GM12875 (cell line): ENCODE measurements around the gene NAV2.
"Not testable (repeated sequence)": the region's sequence is repeated elsewhere in the genome, so short reads cannot be mapped to it uniquely, and the experiment has no call there.

Experiments used
- H3K4me3 ChIP-seq: one replicate; pipeline ENCODE4 v1.5.1; 2011; ENCODE audit warnings: low read depth, low read length, control low read depth
- TF ChIP-seq, protein P1 (sequence below): IDR thresholded peaks from 2 replicates; pipeline ENCODE4 v1.5.1; 2011; ENCODE audit warnings: low read depth, mild to moderate bottlenecking, control low read depth, inconsistent platforms, low read length, moderate library complexity, borderline replicate concordance; ENCODE audit not compliant: insufficient read depth

The NAV2 gene

DNA sequence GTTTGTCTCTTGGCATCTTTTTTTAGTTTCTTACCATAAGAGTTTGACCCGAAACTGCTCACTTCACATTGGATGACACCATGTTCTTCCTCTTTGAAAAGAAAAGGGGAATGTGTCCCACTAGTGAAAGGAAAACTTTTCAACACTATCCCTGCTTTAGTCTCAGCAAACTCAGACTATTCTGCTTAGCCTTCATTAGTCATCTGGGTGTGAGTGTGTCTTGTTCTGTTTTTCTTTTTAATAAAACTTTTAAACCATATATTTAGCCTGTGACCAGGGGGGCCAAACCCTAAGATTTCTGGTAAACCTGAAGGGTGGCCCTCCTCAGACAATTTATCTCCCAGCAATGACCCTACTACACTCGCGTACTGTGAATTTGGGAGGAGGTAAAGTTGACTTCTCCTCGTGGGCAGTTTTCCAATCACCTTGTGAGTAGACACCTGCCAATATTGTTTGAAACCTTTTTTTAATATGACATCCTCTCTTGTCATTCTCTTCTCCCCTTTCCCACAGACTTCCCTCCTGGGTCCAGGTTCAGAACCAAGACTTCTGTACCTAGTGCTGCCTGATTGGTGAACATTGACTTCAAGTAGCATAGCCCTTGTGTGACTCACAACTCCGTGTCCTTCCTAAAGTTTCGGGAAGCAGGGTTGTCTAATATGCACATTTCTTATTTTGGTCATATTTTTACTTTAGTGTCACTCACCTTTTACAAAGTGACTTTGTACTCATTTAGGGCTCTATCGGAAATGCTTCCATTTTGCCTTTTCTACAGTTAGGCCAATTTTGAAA lies 407.7 kb downstream of the NAV2 start:
- H3K4me3 ChIP-seq: no peak overlapping the region
- TF ChIP-seq, protein P1, sequence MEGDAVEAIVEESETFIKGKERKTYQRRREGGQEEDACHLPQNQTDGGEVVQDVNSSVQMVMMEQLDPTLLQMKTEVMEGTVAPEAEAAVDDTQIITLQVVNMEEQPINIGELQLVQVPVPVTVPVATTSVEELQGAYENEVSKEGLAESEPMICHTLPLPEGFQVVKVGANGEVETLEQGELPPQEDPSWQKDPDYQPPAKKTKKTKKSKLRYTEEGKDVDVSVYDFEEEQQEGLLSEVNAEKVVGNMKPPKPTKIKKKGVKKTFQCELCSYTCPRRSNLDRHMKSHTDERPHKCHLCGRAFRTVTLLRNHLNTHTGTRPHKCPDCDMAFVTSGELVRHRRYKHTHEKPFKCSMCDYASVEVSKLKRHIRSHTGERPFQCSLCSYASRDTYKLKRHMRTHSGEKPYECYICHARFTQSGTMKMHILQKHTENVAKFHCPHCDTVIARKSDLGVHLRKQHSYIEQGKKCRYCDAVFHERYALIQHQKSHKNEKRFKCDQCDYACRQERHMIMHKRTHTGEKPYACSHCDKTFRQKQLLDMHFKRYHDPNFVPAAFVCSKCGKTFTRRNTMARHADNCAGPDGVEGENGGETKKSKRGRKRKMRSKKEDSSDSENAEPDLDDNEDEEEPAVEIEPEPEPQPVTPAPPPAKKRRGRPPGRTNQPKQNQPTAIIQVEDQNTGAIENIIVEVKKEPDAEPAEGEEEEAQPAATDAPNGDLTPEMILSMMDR: no peak

DNA sequence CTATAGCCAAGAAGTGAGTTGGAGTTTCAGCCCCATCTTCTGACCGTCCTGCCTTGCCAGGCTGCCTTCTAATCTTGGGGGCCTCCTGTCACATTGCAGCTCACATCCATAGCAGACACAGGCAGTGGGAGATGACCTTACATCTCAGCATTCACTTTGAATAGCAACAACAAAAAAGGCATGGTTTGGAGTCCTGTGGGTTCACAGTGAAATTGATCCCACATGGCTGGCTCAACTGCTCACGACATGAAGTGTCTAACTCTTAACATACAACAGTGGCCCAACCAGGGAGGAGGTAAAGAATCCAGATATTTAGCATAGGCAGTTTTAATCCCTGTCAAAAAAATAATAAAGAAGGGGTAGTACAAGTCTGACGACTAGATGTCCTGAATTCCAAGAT lies 409.5 kb downstream of the NAV2 start:
- H3K4me3 ChIP-seq: no peak overlapping the region

DNA sequence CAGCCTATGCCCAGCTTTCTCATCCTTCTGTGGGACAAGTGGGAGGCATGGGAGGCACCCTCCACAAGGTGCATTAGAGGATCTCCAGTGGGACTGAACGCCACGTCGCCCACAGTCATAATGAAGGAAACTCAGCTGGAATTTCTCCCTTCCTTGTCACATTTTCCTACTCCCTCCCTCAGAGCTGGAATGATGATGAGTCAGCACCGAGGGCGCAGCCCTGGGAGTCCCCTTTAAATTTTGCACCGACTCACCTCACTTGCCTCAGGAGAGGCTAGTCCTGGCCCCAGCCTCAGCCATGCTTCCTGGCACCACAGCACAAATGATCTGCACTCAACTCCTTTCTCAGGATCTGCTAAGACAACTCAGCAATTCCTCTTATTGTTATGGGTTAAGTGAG lies 413.3 kb downstream of the NAV2 start:
- TF ChIP-seq, protein P1: no peak
- no peak overlapping the region for H3K4me3 ChIP-seq

More for the DNA sequence above, 409.5 kb downstream of the NAV2 start:
- TF ChIP-seq, protein P1: no peak

DNA sequence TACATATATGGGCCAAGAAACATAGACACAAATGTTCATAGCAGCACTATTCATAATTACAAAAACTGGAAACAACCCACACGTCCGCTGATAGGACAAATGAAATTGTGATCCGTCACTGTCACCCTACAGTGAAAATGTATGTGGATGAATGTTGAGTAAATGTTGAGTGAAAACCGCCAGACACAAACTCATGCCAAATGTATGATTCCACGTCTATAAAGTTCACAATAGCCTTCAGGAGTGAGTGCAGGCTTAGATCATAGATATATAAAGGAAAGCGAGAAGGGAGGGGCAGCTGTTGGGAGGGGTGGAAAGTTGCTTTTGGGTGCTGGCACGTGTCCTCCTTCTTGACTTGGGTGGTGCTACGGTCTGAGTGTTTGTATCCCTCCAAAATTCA lies 414.1 kb downstream of the NAV2 start:
- TF ChIP-seq, protein P1: no peak
- no peak overlapping the region for H3K4me3 ChIP-seq

DNA sequence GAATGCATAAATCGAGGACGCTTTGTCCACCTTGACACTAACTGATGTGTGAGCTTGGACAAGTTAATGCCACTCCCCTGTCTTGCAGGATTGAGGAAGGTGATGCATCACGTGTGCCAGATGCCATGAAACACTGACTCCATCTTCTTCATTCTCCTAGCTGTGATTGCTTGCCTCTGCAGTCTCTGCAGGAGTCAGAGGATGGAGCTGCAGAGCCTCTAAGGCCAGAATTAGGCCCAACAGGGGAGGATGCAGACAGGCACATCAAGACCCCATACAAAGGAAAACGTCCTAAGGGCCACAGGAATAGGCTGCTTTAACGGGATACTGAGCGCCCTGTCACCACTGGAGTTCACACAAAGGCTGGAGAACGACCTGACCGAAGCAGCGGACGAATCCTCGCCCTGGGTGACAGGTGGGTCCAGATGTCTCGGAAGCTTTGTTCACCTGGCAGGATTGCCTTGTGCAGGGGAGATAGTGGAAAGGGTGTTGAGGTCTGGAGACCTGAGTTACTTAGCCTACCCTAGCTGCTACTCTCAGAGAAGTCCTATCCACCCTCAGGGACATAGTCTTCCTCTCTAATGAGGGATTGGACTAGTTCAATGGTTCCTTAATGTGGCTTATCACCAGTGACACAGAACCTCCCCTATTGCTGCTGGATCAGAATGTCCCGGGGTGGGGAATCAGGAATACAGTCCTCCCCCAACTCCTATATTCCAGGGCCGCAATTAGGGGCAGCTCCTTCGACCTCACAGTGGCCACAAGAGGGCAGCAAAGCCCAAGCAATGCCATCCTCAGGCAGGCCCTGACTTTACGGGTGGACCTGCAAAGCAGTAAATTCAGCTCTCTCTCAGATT lies 415.3 kb downstream of the NAV2 start:
- TF ChIP-seq, protein P1: peak; percentile 73
- H3K4me3 ChIP-seq: no peak overlapping the region

DNA sequence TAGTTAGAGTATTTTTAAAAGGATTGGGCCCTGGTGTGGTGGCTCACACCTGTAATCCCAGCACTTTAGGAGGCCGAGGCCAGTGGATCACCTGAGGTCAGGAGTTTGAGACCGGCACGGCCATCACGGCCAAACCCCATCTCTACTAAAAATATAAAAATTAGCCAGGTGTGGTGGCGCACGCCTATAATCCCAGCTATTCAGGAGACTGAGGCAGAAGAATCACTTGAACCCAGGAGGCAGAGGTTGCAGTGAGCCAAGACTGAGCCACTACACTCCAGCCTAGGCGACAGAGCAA lies 415.8 kb downstream of the NAV2 start:
- not testable (repeated sequence) for H3K4me3 ChIP-seq

DNA sequence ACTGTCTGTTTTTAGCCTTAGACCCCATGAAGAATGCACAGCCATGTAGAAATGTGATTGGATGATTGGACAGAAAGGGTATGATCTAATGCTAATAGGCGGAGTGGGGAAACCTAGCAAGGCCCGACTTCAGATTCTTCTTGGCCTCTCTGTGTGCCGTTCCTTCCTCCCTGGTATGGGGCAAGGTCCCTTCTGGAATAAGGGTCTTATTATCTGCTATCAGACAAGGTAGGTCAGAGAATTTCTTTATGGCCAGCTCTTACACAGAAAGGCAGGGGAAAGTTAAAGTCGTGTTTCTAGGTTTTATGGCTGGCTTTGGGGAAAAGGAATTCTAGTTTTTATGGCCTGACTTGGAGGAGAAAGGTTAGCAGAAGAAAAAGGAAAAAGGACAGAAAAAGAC lies 417.0 kb downstream of the NAV2 start:
- TF ChIP-seq, protein P1: no peak
- no peak overlapping the region for H3K4me3 ChIP-seq
